Naive thymus-derived CD8-positive, alpha-beta T cell (primary cell): ENCODE data around the gene LACTB. TPM values are rescaled to one million over a fixed set of nuclear protein-coding genes. Genes with fewer than 3 reads are reported as not detected.

ENCODE experiments used
- ATAC-seq, 2 donors: fragments of 150-1000 bp; cut with Tn5 transposase in 1 of 2; sonication (Bioruptor Pico), chemical (Tn5 transposase) in 1 of 2; 1 replicate in 1 of 2; 2 replicates in 1 of 2; pipeline ENCODE4 v1.10.0; 2021; ENCODE audit warnings: mild to moderate bottlenecking in 2 of 2, moderate library complexity in 2 of 2
- POLR2A ChIA-PET: fragments of 350-600 bp; sonication (Branson Sonifier 250); formaldehyde crosslinking; loops from one replicate; lab custom pipeline; 2021; ENCODE audit warnings: antibody characterized with exemption; lab: Charles Lee
- DNase-seq, 10 donors: peaks; one replicate each; pipeline versions ENCODE4 v3.0.0 to v3.0.0-alpha.2; 2020 to 2022
- H3K27ac Mint-ChIP-seq, 10 donors: one replicate each; pipeline ENCODE4 v1.8.0; 2020 to 2022; ENCODE audit warnings: mild to moderate bottlenecking in 10 of 10, mixed read lengths in 10 of 10, moderate library complexity in 4 of 10, inconsistent platforms in 1 of 10
- H3K27me3 Mint-ChIP-seq, 5 donors: one replicate each; pipeline ENCODE4 v1.8.0; 2021 to 2022; ENCODE audit warnings: mixed read lengths in 5 of 5
- H3K36me3 Mint-ChIP-seq, 3 donors: one replicate each; pipeline ENCODE4 v1.8.0; 2020 to 2022; ENCODE audit warnings: mixed read lengths in 3 of 3, mild to moderate bottlenecking in 2 of 3, inconsistent platforms in 1 of 3
- H3K4me1 Mint-ChIP-seq, 4 donors: one replicate each; pipeline ENCODE4 v1.8.0; 2021 to 2022; ENCODE audit warnings: mixed read lengths in 4 of 4
- H3K4me3 Mint-ChIP-seq, 10 donors: one replicate each; pipeline ENCODE4 v1.8.0; 2020 to 2022; ENCODE audit warnings: mild to moderate bottlenecking in 10 of 10, mixed read lengths in 10 of 10, moderate library complexity in 6 of 10, inconsistent platforms in 1 of 10
- H3K9me3 Mint-ChIP-seq, 9 donors: one replicate each; pipeline ENCODE4 v1.8.0; 2020 to 2022; ENCODE audit warnings: mixed read lengths in 9 of 9, mild to moderate bottlenecking in 3 of 9, inconsistent platforms in 1 of 9, moderate library complexity in 1 of 9
- polyA plus RNA-seq, 3 donors: library from polyadenylated mRNA; unstranded; fragments of 300-500 nt; fragmentation: Illumina TruSeq; gene quantifications; one replicate each; pipeline ENCODE4 v1.2.3, GENCODE V29; 2021
- total RNA-seq, 8 experiments: library from RNA in 2 of 8; stranded (reverse) in 2 of 8; gene quantifications; one replicate each; pipeline ENCODE4 v1.2.3 and lab custom pipeline; 2021 to 2026

Gene LACTB, protein sequence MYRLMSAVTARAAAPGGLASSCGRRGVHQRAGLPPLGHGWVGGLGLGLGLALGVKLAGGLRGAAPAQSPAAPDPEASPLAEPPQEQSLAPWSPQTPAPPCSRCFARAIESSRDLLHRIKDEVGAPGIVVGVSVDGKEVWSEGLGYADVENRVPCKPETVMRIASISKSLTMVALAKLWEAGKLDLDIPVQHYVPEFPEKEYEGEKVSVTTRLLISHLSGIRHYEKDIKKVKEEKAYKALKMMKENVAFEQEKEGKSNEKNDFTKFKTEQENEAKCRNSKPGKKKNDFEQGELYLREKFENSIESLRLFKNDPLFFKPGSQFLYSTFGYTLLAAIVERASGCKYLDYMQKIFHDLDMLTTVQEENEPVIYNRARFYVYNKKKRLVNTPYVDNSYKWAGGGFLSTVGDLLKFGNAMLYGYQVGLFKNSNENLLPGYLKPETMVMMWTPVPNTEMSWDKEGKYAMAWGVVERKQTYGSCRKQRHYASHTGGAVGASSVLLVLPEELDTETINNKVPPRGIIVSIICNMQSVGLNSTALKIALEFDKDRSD
- total RNA-seq (10 to 100 TPM; 11.9 to 13.4 TPM), polyA plus RNA-seq (10 to 100 TPM in 1 of 3 donors, 1 to 10 TPM in 2; 7.6 to 10.3 (median 9.3) TPM), total RNA-seq (lab: John Stamatoyannopoulos, UW) (7.4 to 31.5 (median 27.3) reads per million in 6 experiments)

DNA sequence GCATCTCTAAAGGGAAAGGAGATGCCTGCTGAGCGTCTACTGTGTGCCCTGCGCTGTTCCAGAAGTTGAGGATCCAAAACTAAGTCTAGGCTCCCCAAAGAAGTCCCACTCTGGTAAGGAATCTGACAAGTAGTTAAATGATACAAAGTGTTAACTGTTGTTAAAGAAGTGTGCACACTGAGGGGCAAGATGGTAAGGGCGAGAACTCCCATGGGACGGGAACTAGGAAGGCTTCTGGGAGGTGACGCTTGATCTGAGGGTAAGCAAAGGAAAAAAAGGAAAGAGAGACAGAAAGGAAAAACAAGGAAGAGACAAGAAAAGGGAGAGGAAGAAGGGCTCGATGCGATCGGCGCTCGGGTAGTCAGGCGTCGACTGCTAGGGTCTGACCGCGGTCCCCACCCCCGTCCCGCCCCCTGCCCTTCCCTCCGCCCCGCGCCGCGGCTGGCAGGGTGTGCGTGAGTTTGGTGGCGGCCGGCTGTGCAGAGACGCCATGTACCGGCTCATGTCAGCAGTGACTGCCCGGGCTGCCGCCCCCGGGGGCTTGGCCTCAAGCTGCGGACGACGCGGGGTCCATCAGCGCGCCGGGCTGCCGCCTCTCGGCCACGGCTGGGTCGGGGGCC is at the start of gene LACTB:
Gene LACTB (plus strand): TSS at position 480 of the 620 bp plus-strand sequence. CDS start 11 bp downstream, at position 491.
- POLR2A ChIA-PET, result interaction anchor here (0.7 to 1.2 kb wide), 2 partner anchors 36 to 712 kb away, joined by 4 read pairs; partner anchors contain the start of genes HERC1 and RPS27L
- Mint-ChIP-seq H3K27me3 (no peaks in the 10 kb centered on the region), H3K4me1 (peaks cover 7 to 18% (median 16%) of the 10 kb centered on the region in 4 donors), H3K4me3 (peak within 1 kb of the TSS; percentile 77 to 100 (median 92)), H3K27ac (peak within 1 kb of the TSS; percentile 19 to 96 (median 92)), H3K9me3 (peaks cover 5 to 18% (median 10%) of the 10 kb centered on the region in 9 donors), H3K36me3 (peaks cover 8 to 14% (median 9%) of the 10 kb centered on the region in 3 donors)
- DNase-seq (peak; percentile 68 to 86 (median 74)), ATAC-seq (peak; percentile 92 to 94)

DNA sequence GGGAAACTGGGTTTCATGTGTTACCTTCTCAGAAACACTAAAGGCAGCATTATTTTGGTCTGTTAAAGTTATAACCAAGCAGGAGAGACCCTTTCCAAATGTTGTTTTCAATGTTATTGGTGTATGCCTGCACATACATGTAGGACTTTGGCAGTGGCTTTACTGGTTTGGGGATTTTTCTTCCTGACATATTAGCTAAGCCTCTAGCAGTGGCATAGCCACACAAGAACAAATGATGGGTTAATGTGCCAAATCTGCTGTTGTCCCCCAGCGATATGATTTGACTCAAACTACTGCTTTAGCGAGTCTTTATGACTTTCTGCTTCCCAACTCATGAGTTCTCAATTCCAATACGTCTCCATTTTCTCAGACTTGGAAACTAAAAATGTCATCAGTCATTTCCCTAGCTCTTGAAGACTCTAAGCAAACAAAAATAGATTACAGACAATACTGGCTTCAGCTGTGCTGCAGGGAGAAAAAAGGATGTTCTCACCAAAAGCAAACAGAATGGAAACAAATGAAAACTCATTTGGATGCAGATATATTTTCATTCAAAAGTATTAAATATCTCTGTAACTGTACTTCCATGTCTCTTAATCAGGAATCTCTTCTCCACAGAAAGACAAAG is 49.5 kb upstream of the LACTB start:
- Mint-ChIP-seq H3K27ac (peak overlapping the region in 1 of 10 donors; percentile 7), H3K9me3 (no peaks in the 10 kb centered on the region), H3K4me3 (no peak overlapping the region), H3K4me1 (peaks cover 0 to 2% (median 0%) of the 10 kb centered on the region in 4 donors), H3K36me3 (peaks cover 6 to 22% (median 20%) of the 10 kb centered on the region in 3 donors), H3K27me3 (peaks cover 0 to 3% (median 0%) of the 10 kb centered on the region in 5 donors)
- DNase-seq, result no peak
- ATAC-seq, result no peak
- POLR2A ChIA-PET, result no interaction called here

DNA sequence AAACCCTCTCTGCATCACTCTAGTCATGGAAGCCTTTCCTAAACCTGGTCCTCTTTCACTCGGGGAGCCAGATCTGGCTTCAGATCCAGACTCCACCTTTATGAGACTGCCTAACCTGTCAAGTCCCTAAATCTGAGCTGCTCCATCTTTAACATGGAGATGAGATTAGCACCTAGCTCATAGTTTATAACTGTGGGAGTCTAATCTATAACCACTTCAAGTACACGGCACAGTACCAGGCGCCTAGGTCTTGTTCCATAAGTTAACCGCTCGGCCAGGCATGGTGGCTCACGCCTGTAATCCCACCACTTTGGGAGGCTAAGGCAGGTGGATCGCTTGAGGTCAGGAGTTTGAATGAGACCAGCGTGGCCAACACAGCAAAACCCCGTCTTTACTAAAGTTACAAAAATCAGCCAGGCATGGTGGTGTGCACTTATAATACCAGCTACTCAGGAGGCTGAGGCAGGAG is 48.8 kb upstream of the LACTB start:
- DNase-seq (no peak), ATAC-seq (no peak)
- Mint-ChIP-seq H3K9me3 (no peaks in the 10 kb centered on the region), H3K27ac (no peak overlapping the region), H3K36me3 (peaks cover 6 to 18% (median 18%) of the 10 kb centered on the region in 3 donors), H3K27me3 (peaks cover 0 to 4% (median 2%) of the 10 kb centered on the region in 5 donors), H3K4me3 (no peak overlapping the region), H3K4me1 (peaks cover 0 to 2% (median 0%) of the 10 kb centered on the region in 4 donors)
- POLR2A ChIA-PET, result no interaction called here

DNA sequence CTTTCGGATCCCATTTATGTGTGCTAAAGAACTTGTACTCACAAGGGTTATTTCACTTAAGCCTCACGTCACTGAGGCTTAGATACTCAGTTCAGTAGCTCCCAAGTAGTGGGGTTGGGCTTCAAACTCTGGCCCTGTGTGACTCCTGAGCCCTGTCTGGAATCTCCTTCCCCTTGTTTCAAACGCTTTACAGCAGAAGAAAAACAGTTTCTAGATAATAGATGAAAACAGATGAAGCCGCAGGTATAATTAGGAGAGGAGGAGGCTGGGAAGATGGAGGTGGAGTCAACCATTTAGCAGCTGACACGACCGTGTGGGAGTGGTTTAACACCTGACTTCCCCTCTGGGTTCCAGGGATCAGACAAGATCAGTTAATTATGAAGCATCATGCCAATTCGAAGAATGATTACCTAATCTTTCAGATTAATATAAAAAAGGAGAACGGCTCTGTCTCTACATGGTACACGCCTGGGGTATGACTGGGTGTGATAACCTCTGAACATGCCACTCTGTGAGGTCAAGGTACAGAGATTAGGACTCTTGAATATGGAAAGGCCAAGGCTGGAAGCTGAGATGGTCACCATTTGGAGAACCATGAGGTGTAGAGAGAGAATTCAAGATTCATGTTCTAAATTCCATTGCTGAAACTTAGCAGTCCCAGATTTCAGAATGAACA is 48.0 kb upstream of the LACTB start:
- ATAC-seq (no peak), DNase-seq (no peak)
- Mint-ChIP-seq H3K27ac (peak overlapping the region in 1 of 10 donors; percentile 19), H3K9me3 (no peaks in the 10 kb centered on the region), H3K36me3 (peaks cover 0 to 14% (median 12%) of the 10 kb centered on the region in 3 donors), H3K27me3 (peaks cover 0 to 5% (median 2%) of the 10 kb centered on the region in 5 donors), H3K4me1 (peaks cover 0 to 2% (median 0%) of the 10 kb centered on the region in 4 donors), H3K4me3 (no peak overlapping the region)
- POLR2A ChIA-PET, result interaction anchor here (1.0 kb wide), 1 partner anchor 165 kb away, joined by 3 read pairs; no protein-coding TSS in a partner anchor

DNA sequence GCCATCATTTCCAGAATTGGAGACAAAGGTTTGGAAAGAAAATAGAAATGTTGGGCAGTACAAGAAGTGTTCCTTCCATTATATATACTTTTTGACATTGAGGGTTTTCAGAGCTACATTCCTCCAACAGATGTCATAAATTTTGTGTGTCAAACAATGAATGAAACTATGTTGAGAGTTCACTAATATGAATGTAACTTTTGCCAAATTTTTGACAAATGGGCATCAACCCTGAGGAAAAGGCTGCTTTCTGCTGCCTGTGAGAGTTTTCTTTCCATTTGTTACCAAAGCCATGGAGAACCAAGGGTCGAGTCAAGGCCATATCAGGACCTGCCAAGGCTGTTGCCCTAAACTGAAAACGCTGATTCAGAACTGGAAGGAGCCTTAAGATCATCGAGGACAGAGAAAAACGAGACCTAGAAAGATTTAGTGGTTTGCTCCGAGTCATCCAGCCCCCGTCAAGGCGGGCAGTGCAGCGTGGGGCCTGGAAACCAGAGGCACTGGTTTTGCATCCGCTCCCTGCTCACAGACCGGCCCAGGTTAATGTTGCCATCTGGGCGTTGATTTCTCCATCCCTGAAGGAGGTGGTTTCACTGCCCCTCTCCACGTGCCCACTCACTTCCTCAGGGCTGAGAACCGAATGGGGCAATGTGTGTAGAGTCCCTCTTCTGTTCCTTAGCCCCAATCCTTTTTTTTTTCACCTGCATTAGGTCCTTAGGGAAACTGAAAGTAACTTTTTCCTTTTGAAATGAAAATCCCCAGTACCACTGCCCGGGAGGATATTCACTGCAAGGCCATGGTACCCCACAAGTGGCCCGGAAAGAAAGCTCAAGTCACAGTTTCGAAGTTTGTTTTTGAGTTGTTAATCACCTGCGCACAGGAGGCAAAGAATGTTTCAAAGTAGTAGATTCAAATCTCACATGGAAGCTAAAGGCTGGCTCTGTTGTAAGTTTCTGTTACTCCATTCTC is 46.4 kb upstream of the LACTB start:
- peaks cover 0 to 12% (median 9%) of the 10 kb centered on the region in 3 donors for H3K36me3 Mint-ChIP-seq
- H3K27me3 Mint-ChIP-seq, result peaks cover 0 to 10% (median 5%) of the 10 kb centered on the region in 5 donors
- peak overlapping the region in 1 of 10 donors; percentile 22 for H3K27ac Mint-ChIP-seq
- H3K4me3 Mint-ChIP-seq, result no peak overlapping the region
- POLR2A ChIA-PET, result no interaction called here
- ATAC-seq (no peak), DNase-seq (no peak)
- H3K4me1 Mint-ChIP-seq, result peaks cover 0 to 2% (median 0%) of the 10 kb centered on the region in 4 donors
- no peaks in the 10 kb centered on the region for H3K9me3 Mint-ChIP-seq

DNA sequence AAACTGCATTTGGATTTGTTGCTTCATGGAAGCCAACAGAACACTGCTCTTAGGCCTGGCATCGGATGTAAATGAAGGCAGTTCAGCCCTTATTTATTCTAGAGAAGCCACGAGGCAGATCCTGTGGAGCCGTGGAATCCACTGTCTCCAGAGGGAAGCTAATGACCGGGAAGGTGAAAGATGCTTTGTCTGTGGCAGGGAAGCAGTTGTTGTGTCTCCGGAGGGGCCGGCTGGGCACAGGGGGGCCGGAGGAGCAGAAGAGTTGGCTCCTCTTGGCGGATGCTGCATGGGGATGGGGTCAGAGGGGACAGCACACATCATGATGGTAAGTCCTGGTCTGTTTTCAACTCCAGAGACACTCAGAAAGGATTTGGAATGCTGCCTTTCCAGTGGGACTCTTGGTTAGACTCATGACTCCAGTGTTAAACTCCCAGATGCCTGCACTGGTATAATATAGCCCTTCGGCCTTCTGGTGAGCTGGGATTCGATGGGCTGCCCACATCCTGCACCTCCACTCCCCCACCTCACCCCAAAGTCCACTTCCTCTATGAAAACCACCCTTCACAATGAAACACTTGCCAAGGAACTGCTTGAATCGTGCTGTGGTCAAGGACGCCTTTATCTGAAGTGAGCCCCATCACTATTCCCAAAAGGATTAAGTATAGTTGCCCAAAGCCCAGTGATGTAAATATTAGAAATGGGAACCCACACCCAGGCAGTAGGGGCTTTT is 45.5 kb upstream of the LACTB start:
- Mint-ChIP-seq H3K27me3 (peaks cover 4 to 10% (median 6%) of the 10 kb centered on the region in 5 donors), H3K36me3 (peaks cover 0 to 6% (median 3%) of the 10 kb centered on the region in 3 donors), H3K4me3 (no peak overlapping the region), H3K9me3 (no peaks in the 10 kb centered on the region), H3K27ac (peak overlapping the region in 1 of 10 donors; percentile 22), H3K4me1 (peaks cover 0 to 2% (median 0%) of the 10 kb centered on the region in 4 donors)
- ATAC-seq (no peak), DNase-seq (no peak)
- POLR2A ChIA-PET, result no interaction called here

DNA sequence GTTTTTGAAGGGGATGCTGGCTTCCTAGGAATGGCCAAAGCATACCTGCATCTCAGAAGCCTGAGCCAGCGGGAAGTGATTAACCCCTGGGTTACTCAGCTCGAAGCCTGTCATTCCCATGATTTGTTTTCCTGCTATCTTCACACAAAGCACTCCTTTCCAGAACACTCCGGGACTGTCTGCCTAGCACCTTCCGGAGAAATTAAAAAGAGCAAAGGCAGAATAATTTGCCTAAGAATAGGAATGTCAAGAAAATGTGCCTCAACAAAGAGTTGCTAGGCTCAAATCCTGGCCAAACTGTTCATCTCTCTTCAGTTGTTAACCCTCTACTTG is 45.0 kb upstream of the LACTB start:
- Mint-ChIP-seq H3K36me3 (peaks cover 0 to 2% (median 2%) of the 10 kb centered on the region in 3 donors), H3K4me3 (no peak overlapping the region), H3K27ac (peak overlapping the region in 1 of 10 donors; percentile 35), H3K4me1 (peaks cover 0 to 2% (median 0%) of the 10 kb centered on the region in 4 donors), H3K9me3 (no peaks in the 10 kb centered on the region), H3K27me3 (peaks cover 5 to 10% (median 6%) of the 10 kb centered on the region in 5 donors)
- ATAC-seq, result no peak
- POLR2A ChIA-PET, result no interaction called here
- no peak for DNase-seq

DNA sequence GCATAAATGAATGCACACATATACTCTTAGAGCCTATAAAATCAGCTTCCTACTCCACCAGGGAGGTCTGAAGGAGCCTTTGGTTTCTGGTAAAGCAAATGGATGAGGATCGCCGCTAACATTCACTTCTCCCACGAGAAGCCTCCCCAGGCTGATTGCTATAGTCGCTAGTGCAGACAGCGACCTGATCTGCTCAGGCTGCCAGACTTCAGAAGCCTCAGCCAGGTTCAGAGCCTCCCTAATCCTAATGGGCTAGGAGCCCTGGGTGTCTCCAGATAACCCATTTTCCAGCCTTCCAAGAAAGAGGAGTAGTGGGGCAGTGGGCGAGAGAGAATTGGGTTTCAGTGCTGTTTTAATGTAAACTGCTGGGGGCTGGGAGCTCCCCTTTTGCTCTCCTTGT is 43.7 kb upstream of the LACTB start:
- peak overlapping the region in 1 of 10 donors; percentile 10 for H3K27ac Mint-ChIP-seq
- ATAC-seq (no peak), DNase-seq (no peak)
- POLR2A ChIA-PET, result no interaction called here
- H3K27me3 Mint-ChIP-seq, result peaks cover 5 to 10% (median 6%) of the 10 kb centered on the region in 5 donors
- no peaks in the 10 kb centered on the region for H3K9me3 Mint-ChIP-seq
- H3K4me3 Mint-ChIP-seq, result no peak overlapping the region
- H3K36me3 Mint-ChIP-seq, result no peaks in the 10 kb centered on the region
- H3K4me1 Mint-ChIP-seq, result peaks cover 0 to 2% (median 0%) of the 10 kb centered on the region in 4 donors

DNA sequence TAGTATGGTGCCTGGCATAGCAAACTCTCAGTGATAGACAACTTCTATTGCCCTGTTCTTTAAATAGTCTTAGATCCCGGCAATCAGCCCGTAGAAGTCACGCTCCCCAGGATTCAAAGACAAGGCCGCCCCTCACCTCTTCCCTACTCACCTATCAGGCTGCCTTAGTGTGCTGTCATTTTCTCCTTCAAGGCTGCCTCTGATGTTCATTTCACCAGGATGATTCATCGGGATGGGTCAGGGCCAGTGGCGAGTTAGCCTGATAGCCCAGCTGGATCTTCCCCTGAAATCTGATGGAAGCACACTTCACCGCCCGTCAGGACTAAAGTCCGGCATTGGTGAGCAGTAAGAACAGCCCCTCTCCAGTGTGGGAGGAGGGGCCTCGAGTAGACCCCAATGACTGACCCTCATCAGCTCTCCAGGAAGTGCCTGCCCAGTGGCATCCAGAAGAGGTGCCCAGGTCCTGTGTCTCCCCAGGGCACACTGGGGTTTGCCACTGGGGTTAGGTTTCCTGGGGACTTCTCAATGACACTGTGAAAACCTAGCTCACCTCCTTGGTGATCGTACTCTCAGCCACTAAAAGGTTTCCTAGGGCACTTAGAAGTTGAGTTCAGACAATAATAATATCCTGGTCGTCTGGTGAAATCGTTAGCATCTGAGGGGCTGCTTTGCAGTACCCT is 41.6 kb upstream of the LACTB start:
- Mint-ChIP-seq H3K36me3 (no peaks in the 10 kb centered on the region), H3K4me3 (no peak overlapping the region), H3K4me1 (peaks cover 0 to 2% (median 0%) of the 10 kb centered on the region in 4 donors), H3K9me3 (no peaks in the 10 kb centered on the region), H3K27me3 (peaks cover 5 to 11% (median 8%) of the 10 kb centered on the region in 5 donors), H3K27ac (no peak overlapping the region)
- no peak for ATAC-seq
- POLR2A ChIA-PET, result interaction anchor here (0.6 kb wide), 1 partner anchor 112 kb away, joined by 3 read pairs; no protein-coding TSS in a partner anchor
- DNase-seq, result no peak
